ENCODE measurements around the gene USP37.

DNA sequence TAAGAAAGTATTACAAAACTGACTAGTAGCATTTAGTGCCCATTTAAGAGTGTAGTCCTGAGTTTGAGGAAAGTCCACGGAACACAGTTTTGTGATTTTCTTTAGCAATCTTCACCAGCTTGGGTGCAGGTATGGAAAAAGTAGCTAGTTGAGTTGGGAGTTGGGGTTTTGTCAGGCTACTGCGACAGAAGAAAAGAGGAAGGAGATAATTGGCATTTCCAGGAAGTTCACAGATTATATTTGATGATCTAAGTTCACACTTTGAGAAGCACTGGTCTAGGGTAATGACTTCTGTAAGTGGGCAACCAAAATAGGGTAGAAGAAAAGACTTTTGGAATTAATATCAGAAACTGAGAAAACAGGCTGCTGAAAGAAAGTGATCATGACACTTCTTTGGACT lies 97.1 kb downstream of the USP37 start:
- TF ChIP-seq, protein P1, sequence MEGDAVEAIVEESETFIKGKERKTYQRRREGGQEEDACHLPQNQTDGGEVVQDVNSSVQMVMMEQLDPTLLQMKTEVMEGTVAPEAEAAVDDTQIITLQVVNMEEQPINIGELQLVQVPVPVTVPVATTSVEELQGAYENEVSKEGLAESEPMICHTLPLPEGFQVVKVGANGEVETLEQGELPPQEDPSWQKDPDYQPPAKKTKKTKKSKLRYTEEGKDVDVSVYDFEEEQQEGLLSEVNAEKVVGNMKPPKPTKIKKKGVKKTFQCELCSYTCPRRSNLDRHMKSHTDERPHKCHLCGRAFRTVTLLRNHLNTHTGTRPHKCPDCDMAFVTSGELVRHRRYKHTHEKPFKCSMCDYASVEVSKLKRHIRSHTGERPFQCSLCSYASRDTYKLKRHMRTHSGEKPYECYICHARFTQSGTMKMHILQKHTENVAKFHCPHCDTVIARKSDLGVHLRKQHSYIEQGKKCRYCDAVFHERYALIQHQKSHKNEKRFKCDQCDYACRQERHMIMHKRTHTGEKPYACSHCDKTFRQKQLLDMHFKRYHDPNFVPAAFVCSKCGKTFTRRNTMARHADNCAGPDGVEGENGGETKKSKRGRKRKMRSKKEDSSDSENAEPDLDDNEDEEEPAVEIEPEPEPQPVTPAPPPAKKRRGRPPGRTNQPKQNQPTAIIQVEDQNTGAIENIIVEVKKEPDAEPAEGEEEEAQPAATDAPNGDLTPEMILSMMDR (IDR thresholded peaks at IDR 0.05), result no peak
- TF ChIP-seq POLR2A (IDR thresholded peaks at IDR 0.05; ENCODE audit: low read depth) (no peak), EP300 (IDR thresholded peaks at IDR 0.05) (no peak), POLR2AphosphoS5 (IDR thresholded peaks at IDR 0.05) (no peak)

Data from esophagus muscularis mucosa (tissue), 4 donors.